Breast epithelium (tissue), 4 donors: Measurements from ENCODE around the gene DLEC1. TPM values are rescaled to one million over a fixed set of nuclear protein-coding genes. Genes with fewer than 3 reads are reported as not detected.
"Not testable (repeated sequence)": the region's sequence is repeated elsewhere in the genome, so short reads cannot be mapped to it uniquely, and the experiment has no call there.

Source experiments
- DNase-seq, 2 donors: peaks; one replicate each; pipeline ENCODE4 v3.0.0-alpha.2; 2019; ENCODE audit warnings: low spot score in 2 of 2
- H3K27ac ChIP-seq, 2 donors: fragments of 200-600 bp; sonication (generic) in 1 of 2; one replicate each; pipeline ENCODE4 v1.5.1; 2016 to 2019; ENCODE audit warnings: mild to moderate bottlenecking in 1 of 2
- H3K27me3 ChIP-seq, 2 donors: fragments of 200-600 bp; sonication (generic) in 1 of 2; one replicate each; pipeline versions ENCODE4 v1.5.1 to v1.6.0; 2017 to 2019; ENCODE audit warnings: control low read depth in 1 of 2, mild to moderate bottlenecking in 1 of 2
- H3K36me3 ChIP-seq: fragments of 200-600 bp; one replicate; pipeline ENCODE4 v1.5.1; 2019
- H3K4me1 ChIP-seq, 2 donors: fragments of 200-600 bp; sonication (generic); one replicate each; pipeline ENCODE4 v1.5.1; 2016 to 2019; ENCODE audit warnings: control low read depth in 1 of 2
- H3K4me3 ChIP-seq, 3 donors: fragments of 200-600 bp; sonication (generic); 1 replicate in 2 of 3; 2 replicates in 1 of 3; pipeline ENCODE4 v1.5.1; 2016 to 2019; ENCODE audit warnings: mild to moderate bottlenecking in 3 of 3, moderate library complexity in 2 of 3
- H3K9me3 ChIP-seq, 2 donors: fragments of 200-600 bp; sonication (generic) in 1 of 2; one replicate each; pipeline ENCODE4 v1.5.1; 2016 to 2019; ENCODE audit warnings: control low read depth in 1 of 2
- CTCF ChIP-seq, 3 donors: fragments of 450-650 bp; IDR thresholded peaks; one replicate each; pipeline ENCODE4 v1.5.1; 2016 to 2017; ENCODE audit warnings: antibody characterized with exemption in 3 of 3, mild to moderate bottlenecking in 3 of 3, moderate library complexity in 3 of 3
- POLR2A ChIP-seq: fragments of 450-650 bp; IDR thresholded peaks from one replicate; pipeline ENCODE4 v1.6.1; 2016; ENCODE audit warnings: antibody characterized with exemption, mild to moderate bottlenecking, moderate library complexity
- POLR2AphosphoS5 ChIP-seq, 3 donors: sonication (generic); formaldehyde crosslinking; IDR thresholded peaks; one replicate each; pipeline ENCODE4 v1.6.1; 2017; ENCODE audit warnings: antibody characterized with exemption in 3 of 3
- intact Hi-C: fragments of 100-400 bp; cut with DNase I; formaldehyde crosslinking; loops from one replicate; pipeline ENCODE4 v1.15.1; 2023; ENCODE audit warnings: low total_unique reads
- total RNA-seq, 3 donors: library from RNA; depleted of rRNA; stranded (reverse); fragments of >200 nt; gene quantifications; one replicate each; pipeline ENCODE4 v1.1.0, GENCODE V29; 2016

DLEC1 gene
- total RNA-seq, 3 donors from 2014 or later, result 0.98 to 2.0 (median 1.1) TPM

- Histone ChIP-seq H3K9me3 (no peaks in the 10 kb centered on the region), H3K4me1 (no peaks in the 10 kb centered on the region), H3K27ac (no peak overlapping the region), H3K36me3 (no peaks in the 10 kb centered on the region), H3K4me3 (no peak overlapping the region), H3K27me3 (no peaks in the 10 kb centered on the region)
- intact Hi-C loops, result no loop called here
- DNase-seq, result no peak
- no peak for TF ChIP-seq POLR2AphosphoS5 (IDR thresholded peaks at IDR 0.05)
- no peak for TF ChIP-seq CTCF (IDR thresholded peaks at IDR 0.05)
- TF ChIP-seq POLR2A, result no peak
These were observed 119.5 kb downstream of the DLEC1 start for GRCh38 chr3:38158472-38158871.

DNA sequence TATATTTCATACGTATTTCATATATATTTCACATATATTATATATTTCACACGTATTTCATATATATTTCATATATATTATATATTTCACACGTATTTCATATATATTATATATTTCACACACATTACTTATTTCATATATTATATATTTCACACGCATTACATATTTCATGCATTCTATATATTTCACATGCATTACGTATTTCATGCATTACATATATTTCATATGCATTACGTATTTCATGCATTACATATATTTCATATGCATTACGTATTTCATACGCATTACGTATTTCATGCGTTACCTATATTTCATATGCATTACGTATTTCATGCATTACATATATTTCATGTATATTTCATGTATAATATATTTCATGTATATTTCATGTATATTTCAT lies 121.7 kb downstream of the DLEC1 start:
- intact Hi-C loops, H3K9me3 ChIP-seq, H3K27me3 ChIP-seq, H3K36me3 ChIP-seq, H3K4me3 ChIP-seq, H3K27ac ChIP-seq, DNase-seq, H3K4me1 ChIP-seq: not testable (repeated sequence)

DNA sequence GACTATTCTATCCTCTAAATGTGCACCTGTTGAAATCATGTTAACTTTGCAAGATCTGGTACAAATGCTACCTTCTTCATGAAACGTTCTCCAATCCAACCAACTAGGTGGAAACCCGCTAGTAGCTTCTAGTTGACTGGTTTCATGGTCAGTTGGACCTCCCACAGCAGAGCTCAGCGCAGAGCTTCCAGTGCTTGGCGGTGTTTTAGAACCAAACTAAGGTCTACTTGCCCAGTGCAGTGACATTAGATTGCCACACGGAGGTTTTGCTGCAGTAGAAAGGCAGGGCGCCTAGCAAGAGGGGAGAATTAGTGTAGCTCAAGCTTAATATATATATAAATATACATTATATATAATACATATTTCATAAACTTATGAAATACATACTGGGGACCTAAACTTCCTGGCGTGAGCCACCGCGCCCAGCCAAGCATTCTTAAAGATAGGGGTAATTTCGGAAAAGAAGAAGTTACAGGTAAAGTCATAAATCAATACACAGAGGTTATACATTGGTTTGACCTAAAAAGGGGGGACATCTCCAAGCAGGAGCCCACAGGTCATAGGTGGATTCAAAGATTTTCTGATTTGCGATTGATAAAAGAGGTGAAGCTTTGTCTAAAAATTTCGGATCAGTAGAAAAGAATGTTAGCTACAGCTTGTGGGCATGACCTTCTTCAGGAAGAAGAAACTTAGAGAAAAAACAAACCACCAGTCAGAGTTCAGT lies 124.3 kb downstream of the DLEC1 start:
- H3K4me1 ChIP-seq, result peaks cover 0 to 4% of the 10 kb centered on the region in 2 donors
- no peaks in the 10 kb centered on the region for H3K9me3 ChIP-seq
- H3K4me3 ChIP-seq, result no peak overlapping the region
- no peak for DNase-seq
- intact Hi-C loops, result no loop called here
- no peak for TF ChIP-seq CTCF (IDR thresholded peaks at IDR 0.05)
- TF ChIP-seq POLR2A, result no peak
- TF ChIP-seq POLR2AphosphoS5 (IDR thresholded peaks at IDR 0.05), result no peak
- H3K27ac ChIP-seq, result no peak overlapping the region
- H3K36me3 ChIP-seq, result no peaks in the 10 kb centered on the region
- no peaks in the 10 kb centered on the region for H3K27me3 ChIP-seq

GRCh38 chr3:38163841-38164642 lies 125.0 kb downstream of the DLEC1 start:
- Histone ChIP-seq H3K27ac (peak overlapping the region; percentile 97 to 99), H3K9me3 (no peaks in the 10 kb centered on the region), H3K4me3 (peak overlapping the region; percentile 73 to 98 (median 93)), H3K27me3 (no peaks in the 10 kb centered on the region), H3K36me3 (no peaks in the 10 kb centered on the region), H3K4me1 (peaks cover 0 to 4% of the 10 kb centered on the region in 2 donors)
- intact Hi-C loops, result no loop called here
- no peak for DNase-seq
- TF ChIP-seq POLR2A, result no peak
- TF ChIP-seq CTCF (IDR thresholded peaks at IDR 0.05), result no peak
- no peak for TF ChIP-seq POLR2AphosphoS5 (IDR thresholded peaks at IDR 0.05)

DNA sequence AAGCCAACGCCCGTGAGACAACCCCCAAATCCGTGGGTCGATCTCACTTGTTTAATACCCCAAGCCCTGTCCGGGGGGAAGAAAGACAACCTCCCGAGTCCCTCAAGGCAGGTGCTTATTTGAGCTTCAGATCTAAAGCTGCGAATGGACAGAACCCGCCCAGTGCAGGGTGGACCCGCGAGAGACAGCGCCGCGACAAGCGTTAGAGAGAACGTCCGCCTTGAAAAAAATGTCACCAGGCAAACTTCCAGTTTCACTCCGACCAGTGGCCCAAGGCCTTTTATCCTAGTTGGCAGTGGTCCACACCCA lies 125.6 kb downstream of the DLEC1 start:
- Histone ChIP-seq H3K9me3 (no peaks in the 10 kb centered on the region), H3K36me3 (no peaks in the 10 kb centered on the region), H3K4me1 (peaks cover 0 to 4% of the 10 kb centered on the region in 2 donors), H3K4me3 (peak overlapping the region; percentile 73 to 98 (median 93)), H3K27me3 (no peaks in the 10 kb centered on the region), H3K27ac (peak overlapping the region; percentile 97 to 99)
- no peak for DNase-seq
- intact Hi-C loops, result no loop called here
- no peak for TF ChIP-seq POLR2AphosphoS5 (IDR thresholded peaks at IDR 0.05)
- TF ChIP-seq POLR2A, result no peak
- TF ChIP-seq CTCF (IDR thresholded peaks at IDR 0.05), result no peak
